HEK293 (cell line): ENCODE data around the gene LAMA5.
A peak's percentile ranks its signal among the peaks of the same experiment; 100 is the strongest.

Source experiments
- CTCF ChIA-PET: fragments of 350-600 bp; formaldehyde crosslinking; extraction: SDS; loops from one replicate; lab custom pipeline; 2021; ENCODE audit warnings: antibody characterized with exemption; lab: Yijun Ruan, JAX
- POLR2A ChIA-PET: fragments of 300-600 bp; formaldehyde crosslinking; extraction: SDS; loops from one replicate; lab custom pipeline; 2020; ENCODE audit warnings: antibody characterized with exemption, inconsistent platforms; lab: Yijun Ruan, JAX
- H3K27ac ChIP-seq: fragments of 200-500 bp; sonication (Bioruptor generic); 2 replicates; pipeline ENCODE4 v1.5.1; 2014; ENCODE audit warnings: low read depth, low read length, control low read depth, inconsistent platforms; ENCODE audit errors: extremely low read depth
- H3K36me3 ChIP-seq, 2 experiments: fragments of 200-500 bp in 1 of 2; sonication (Bioruptor generic) in 1 of 2; 1 replicate in 1 of 2; 2 replicates in 1 of 2; pipeline ENCODE4 v1.5.1; 2014 to 2017; ENCODE audit warnings: inconsistent platforms in 2 of 2, low read length in 2 of 2; ENCODE audit not compliant: control insufficient read depth in 2 of 2, insufficient read depth in 1 of 2
- H3K4me1 ChIP-seq: fragments of 200-500 bp; sonication (Bioruptor generic); 2 replicates; pipeline ENCODE4 v1.5.1; 2014; ENCODE audit warnings: mild to moderate bottlenecking, low read length, inconsistent platforms; ENCODE audit not compliant: control insufficient read depth, insufficient read depth
- H3K4me3 ChIP-seq: 2 replicates; pipeline ENCODE4 v1.5.1; 2011; ENCODE audit warnings: low read depth, mild to moderate bottlenecking, control low read depth, low read length, moderate library complexity
- H3K9me3 ChIP-seq: fragments of 200-500 bp; sonication (Bioruptor generic); 2 replicates; pipeline ENCODE4 v1.5.1; 2014; ENCODE audit warnings: low read depth, low read length, inconsistent platforms; ENCODE audit not compliant: control insufficient read depth, insufficient read depth
- AEBP2 ChIP-seq: fragments of 450-650 bp; formaldehyde crosslinking; IDR thresholded peaks from 2 replicates; pipeline ENCODE4 v1.5.1; 2016; ENCODE audit warnings: missing biosample characterization, missing genetic modification characterization, borderline replicate concordance
- ATF2 ChIP-seq: fragments of 450-650 bp; formaldehyde crosslinking; IDR thresholded peaks from 2 replicates; pipeline ENCODE4 v1.5.1; 2016; ENCODE audit warnings: missing biosample characterization, missing genetic modification characterization, low read depth
- BCL11A ChIP-seq: fragments of 450-650 bp; formaldehyde crosslinking; IDR thresholded peaks from 2 replicates; pipeline ENCODE4 v1.5.1; 2016; ENCODE audit warnings: low read depth, missing biosample characterization, missing genetic modification characterization
- GLIS2 ChIP-seq: fragments of 450-650 bp; formaldehyde crosslinking; IDR thresholded peaks from 2 replicates; pipeline ENCODE4 v1.5.1; 2016; ENCODE audit warnings: missing biosample characterization, missing genetic modification characterization
- KLF10 ChIP-seq: fragments of 450-650 bp; IDR thresholded peaks from 2 replicates; pipeline ENCODE4 v1.5.1; 2018; ENCODE audit warnings: missing biosample characterization, mild to moderate bottlenecking, missing genetic modification characterization
- KLF7 ChIP-seq: fragments of 450-650 bp; formaldehyde crosslinking; IDR thresholded peaks from 2 replicates; pipeline ENCODE4 v1.5.1; 2016; ENCODE audit warnings: missing biosample characterization, missing genetic modification characterization, borderline replicate concordance
- PATZ1 ChIP-seq: fragments of 450-650 bp; formaldehyde crosslinking; IDR thresholded peaks from 2 replicates; pipeline ENCODE4 v1.5.1; 2016; ENCODE audit warnings: missing biosample characterization, missing genetic modification characterization
- SCRT1 ChIP-seq: fragments of 450-650 bp; formaldehyde crosslinking; IDR thresholded peaks from 2 replicates; pipeline ENCODE4 v1.5.1; 2016; ENCODE audit warnings: missing biosample characterization, missing genetic modification characterization, borderline replicate concordance
- SCRT2 ChIP-seq: fragments of 450-650 bp; formaldehyde crosslinking; IDR thresholded peaks from 2 replicates; pipeline ENCODE4 v1.5.1; 2016; ENCODE audit warnings: missing biosample characterization, missing genetic modification characterization
- SP2 ChIP-seq: fragments of 450-650 bp; formaldehyde crosslinking; IDR thresholded peaks from 2 replicates; pipeline ENCODE4 v1.5.1; 2016; ENCODE audit warnings: missing biosample characterization, missing genetic modification characterization
- YY2 ChIP-seq: fragments of 450-650 bp; formaldehyde crosslinking; IDR thresholded peaks from 2 replicates; pipeline ENCODE4 v1.5.1; 2016; ENCODE audit warnings: missing biosample characterization, missing genetic modification characterization
- ZBTB10 ChIP-seq: fragments of 450-650 bp; formaldehyde crosslinking; IDR thresholded peaks from 2 replicates; pipeline ENCODE4 v1.5.1; 2016; ENCODE audit warnings: missing biosample characterization, missing genetic modification characterization
- ZBTB8A ChIP-seq: fragments of 450-650 bp; formaldehyde crosslinking; IDR thresholded peaks from 2 replicates; pipeline ENCODE4 v1.5.1; 2016; ENCODE audit warnings: missing biosample characterization, missing genetic modification characterization
- ZEB2 ChIP-seq: fragments of 450-650 bp; formaldehyde crosslinking; IDR thresholded peaks from 2 replicates; pipeline ENCODE4 v1.5.1; 2016; ENCODE audit warnings: missing biosample characterization, missing genetic modification characterization
- ZIC2 ChIP-seq: fragments of 450-650 bp; formaldehyde crosslinking; IDR thresholded peaks from 2 replicates; pipeline ENCODE4 v1.5.1; 2016; ENCODE audit warnings: missing biosample characterization, missing genetic modification characterization
- ZNF112 ChIP-seq: fragments of 450-650 bp; formaldehyde crosslinking; IDR thresholded peaks from 2 replicates; pipeline ENCODE4 v1.5.0; 2017; ENCODE audit warnings: missing biosample characterization, missing genetic modification characterization
- ZNF174 ChIP-seq: fragments of 450-650 bp; formaldehyde crosslinking; IDR thresholded peaks from 2 replicates; pipeline ENCODE4 v1.5.0; 2017; ENCODE audit warnings: missing biosample characterization, mild to moderate bottlenecking, missing genetic modification characterization
- ZNF335 ChIP-seq: fragments of 450-650 bp; formaldehyde crosslinking; conservative IDR thresholded peaks from 2 replicates; pipeline ENCODE4 v1.5.1; 2016; ENCODE audit warnings: missing biosample characterization, missing genetic modification characterization
- ZNF350 ChIP-seq: fragments of 450-650 bp; formaldehyde crosslinking; IDR thresholded peaks from 2 replicates; pipeline ENCODE4 v1.5.0; 2017; ENCODE audit warnings: missing biosample characterization, mild to moderate bottlenecking, missing genetic modification characterization
- ZNF530 ChIP-seq: fragments of 450-650 bp; formaldehyde crosslinking; IDR thresholded peaks from 2 replicates; pipeline ENCODE4 v1.5.1; 2016; ENCODE audit warnings: low read depth, missing biosample characterization, missing genetic modification characterization
- ZNF544 ChIP-seq: fragments of 450-650 bp; formaldehyde crosslinking; IDR thresholded peaks from 2 replicates; pipeline ENCODE4 v1.5.0; 2017; ENCODE audit warnings: missing biosample characterization, missing genetic modification characterization
- ZNF596 ChIP-seq: fragments of 450-650 bp; IDR thresholded peaks from 2 replicates; pipeline ENCODE4 v1.5.0; 2018; ENCODE audit warnings: missing biosample characterization, mild to moderate bottlenecking, missing genetic modification characterization, moderate library complexity
- ZNF658 ChIP-seq: fragments of 450-650 bp; formaldehyde crosslinking; IDR thresholded peaks from 2 replicates; pipeline ENCODE4; 2016; ENCODE audit warnings: missing biosample characterization, missing genetic modification characterization
- ZNF707 ChIP-seq: fragments of 450-650 bp; formaldehyde crosslinking; IDR thresholded peaks from 2 replicates; pipeline ENCODE4 v1.5.1; 2016; ENCODE audit warnings: missing biosample characterization, missing genetic modification characterization
- ZNF777 ChIP-seq: fragments of 450-650 bp; formaldehyde crosslinking; IDR thresholded peaks from 2 replicates; pipeline ENCODE4 v1.5.1; 2017; ENCODE audit warnings: missing biosample characterization, missing genetic modification characterization, borderline replicate concordance
- ZNF785 ChIP-seq: fragments of 450-650 bp; formaldehyde crosslinking; IDR thresholded peaks from 2 replicates; pipeline ENCODE4 v1.5.1; 2016; ENCODE audit warnings: missing biosample characterization, missing genetic modification characterization
- ZNF843 ChIP-seq: fragments of 450-650 bp; formaldehyde crosslinking; IDR thresholded peaks from 2 replicates; pipeline ENCODE4 v1.5.1; 2016; ENCODE audit warnings: missing biosample characterization, missing genetic modification characterization

Gene LAMA5

GRCh38 chr20:62406635-62407176 is 39.6 kb upstream of the LAMA5 start:
- POLR2A ChIA-PET, result no interaction called here
- H3K4me1 ChIP-seq, result peaks cover 6% of the 10 kb centered on the region; the same call in 1 of the 2 replicates
- peak overlapping the region; percentile 57 for H3K4me3 ChIP-seq
- peak; percentile 33 for TF ChIP-seq ZBTB8A (tag by site-specific recombination)
- TF ChIP-seq ZBTB10 (tag by site-specific recombination), result peak; percentile 75; the same call in 1 of the 2 replicates
- peak; percentile 65; the same call in 1 of the 2 replicates for TF ChIP-seq BCL11A (tag by site-specific recombination)
- TF ChIP-seq AEBP2 (tag by site-specific recombination), result no peak
- TF ChIP-seq GLIS2, result 0 out of 2 replicates have a peak, but pooled peaks have one; percentile 30
- TF ChIP-seq PATZ1 (tag by site-specific recombination), result 0 out of 2 replicates have a peak, but pooled peaks have one; percentile 15
- TF ChIP-seq, all 188 proteins: peak for 5
- CTCF ChIA-PET, result no interaction called here
- Histone ChIP-seq H3K36me3 (peaks cover 0 to 32% of the 10 kb centered on the region in 2 experiments; a peak in 1 of 3 replicates), H3K27ac (peak overlapping the region; percentile 81), H3K9me3 (no peaks in the 10 kb centered on the region)

- POLR2A ChIA-PET, result no interaction called here
- H3K36me3 ChIP-seq, result peaks cover 0 to 39% of the 10 kb centered on the region in 2 experiments; a peak in 1 of 3 replicates
- H3K9me3 ChIP-seq, result no peaks in the 10 kb centered on the region
- H3K27ac ChIP-seq, result 0 out of 2 replicates have a peak overlapping the region, but pooled peaks have one; percentile 81
- H3K4me1 ChIP-seq, result peaks cover 6% of the 10 kb centered on the region; the same call in 1 of the 2 replicates
- CTCF ChIA-PET, result interaction anchor here (0.6 kb wide), 2 partner anchors 209 to 395 kb away, joined by 3 read pairs; no protein-coding TSS in a partner anchor
- H3K4me3 ChIP-seq, result peak overlapping the region; percentile 57
- TF ChIP-seq ZNF335 (tag by site-specific recombination) (peak; percentile 82), ZNF174 (tag by site-specific recombination) (no peak), SCRT1 (no peak), YY2 (tag by site-specific recombination) (no peak), KLF7 (tag by site-specific recombination) (no peak; the same call in 1 of the 2 replicates), ZNF596 (no peak), ZNF843 (tag by site-specific recombination) (no peak), ZNF112 (no peak), ZEB2 (tag by site-specific recombination) (no peak), ZNF777 (tag by site-specific recombination) (no peak), KLF10 (tag by site-specific recombination) (no peak), ZNF350 (tag by site-specific recombination) (no peak), ZNF785 (tag by site-specific recombination) (no peak), ZNF707 (tag by site-specific recombination) (no peak), SCRT2 (tag by site-specific recombination) (no peak), ZNF530 (tag by site-specific recombination) (no peak), SP2 (tag by site-specific recombination) (peak; percentile 40), ATF2 (tag by site-specific recombination) (no peak), ZNF544 (tag by site-specific recombination) (no peak), ZNF658 (no peak), ZIC2 (peak; percentile 33; the same call in 1 of the 2 replicates)
Observed at GRCh38 chr20:62405981-62406513, 38.9 kb upstream of the LAMA5 start.
